Islet precursor cell (in vitro differentiated cells): ENCODE results near the gene UGT1A10.

Source experiments
- DNase-seq: peaks from one replicate; pipeline ENCODE4 v3.0.0-alpha.2; 2018

The UGT1A10 gene

DNA sequence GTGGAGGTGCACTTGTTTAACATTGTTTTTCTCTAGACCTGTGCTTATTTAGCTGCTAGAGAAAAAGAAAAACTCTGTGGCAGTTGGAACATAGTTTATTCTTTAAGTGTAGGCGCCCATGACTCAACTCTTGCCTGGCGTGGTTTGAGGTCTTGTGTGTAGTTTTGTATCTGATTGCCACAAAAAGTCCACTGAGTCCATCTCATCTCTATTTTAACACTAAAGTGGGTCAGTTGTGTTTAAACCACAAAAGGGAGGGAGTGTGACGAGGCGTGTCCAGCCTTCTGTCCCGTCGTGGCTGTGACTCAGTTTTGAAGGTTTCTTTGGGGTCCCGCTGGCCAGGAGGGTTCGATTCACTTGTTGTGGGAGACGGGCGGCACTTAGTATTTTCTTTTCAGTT is 20.2 kb downstream of the UGT1A10 start:
- DNase-seq = no peak

DNA sequence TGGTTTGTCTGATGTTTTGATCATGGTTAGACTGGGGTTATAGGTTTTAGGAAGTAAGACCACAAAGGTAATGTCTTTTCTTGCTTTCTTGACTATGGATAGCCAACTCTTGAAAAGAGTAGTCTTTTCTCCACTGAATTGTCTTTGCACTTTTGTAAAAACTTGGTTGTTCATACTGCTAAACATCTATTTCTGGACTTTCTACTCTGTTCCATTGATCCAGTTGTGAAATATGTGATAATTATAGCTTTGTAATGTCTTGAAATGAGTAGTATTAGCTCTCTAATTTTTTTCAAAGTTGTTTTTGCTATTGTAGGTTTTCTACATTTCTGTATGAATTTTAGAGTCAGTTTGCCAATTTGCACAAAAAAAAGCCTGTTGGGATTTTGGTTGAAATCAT is 22.4 kb downstream of the UGT1A10 start:
- no peak for DNase-seq

GRCh38 chr2:233663911-233664310 is 27.7 kb downstream of the UGT1A10 start:
- no peak for DNase-seq

GRCh38 chr2:233668605-233669260 is 32.5 kb downstream of the UGT1A10 start:
- no peak for DNase-seq

- DNase-seq = no peak
Observed at GRCh38 chr2:233671290-233672161, 35.3 kb downstream of the UGT1A10 start, which contains the start of gene UGT1A9. Gene UGT1A9, plus strand, starts transcription at chr2:233671898. Its CDS starts 37 bp downstream, at chr2:233671935.

- DNase-seq = no peak
Observed at GRCh38 chr2:233672886-233673285, 36.6 kb downstream of the UGT1A10 start.

GRCh38 chr2:233673896-233674295 is 37.6 kb downstream of the UGT1A10 start:
- DNase-seq = no peak

GRCh38 chr2:233674314-233674713 is 38.1 kb downstream of the UGT1A10 start:
- DNase-seq = no peak

GRCh38 chr2:233674995-233675394 is 38.7 kb downstream of the UGT1A10 start:
- no peak for DNase-seq

GRCh38 chr2:233676046-233676445 is 39.8 kb downstream of the UGT1A10 start:
- no peak for DNase-seq

DNA sequence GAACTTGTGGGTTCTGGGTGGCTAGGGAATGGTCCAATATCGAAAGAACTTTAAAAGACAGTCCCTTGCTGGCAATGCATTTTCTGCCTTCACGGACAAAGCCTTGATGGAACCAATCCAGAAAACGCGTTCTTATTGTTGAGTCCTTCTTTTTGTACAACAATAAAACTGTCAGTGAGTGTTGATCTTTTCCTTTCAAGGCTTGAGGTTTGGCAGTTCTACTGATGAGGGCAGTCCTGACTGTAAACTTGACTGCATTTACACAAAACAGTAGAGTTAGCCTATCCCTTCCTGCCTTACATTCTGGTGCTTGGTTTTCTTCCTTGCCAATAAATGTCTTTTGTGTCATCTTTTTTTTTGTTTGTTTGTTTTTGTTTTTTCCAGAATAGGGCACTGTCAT is 42.9 kb downstream of the UGT1A10 start:
- no peak for DNase-seq

DNA sequence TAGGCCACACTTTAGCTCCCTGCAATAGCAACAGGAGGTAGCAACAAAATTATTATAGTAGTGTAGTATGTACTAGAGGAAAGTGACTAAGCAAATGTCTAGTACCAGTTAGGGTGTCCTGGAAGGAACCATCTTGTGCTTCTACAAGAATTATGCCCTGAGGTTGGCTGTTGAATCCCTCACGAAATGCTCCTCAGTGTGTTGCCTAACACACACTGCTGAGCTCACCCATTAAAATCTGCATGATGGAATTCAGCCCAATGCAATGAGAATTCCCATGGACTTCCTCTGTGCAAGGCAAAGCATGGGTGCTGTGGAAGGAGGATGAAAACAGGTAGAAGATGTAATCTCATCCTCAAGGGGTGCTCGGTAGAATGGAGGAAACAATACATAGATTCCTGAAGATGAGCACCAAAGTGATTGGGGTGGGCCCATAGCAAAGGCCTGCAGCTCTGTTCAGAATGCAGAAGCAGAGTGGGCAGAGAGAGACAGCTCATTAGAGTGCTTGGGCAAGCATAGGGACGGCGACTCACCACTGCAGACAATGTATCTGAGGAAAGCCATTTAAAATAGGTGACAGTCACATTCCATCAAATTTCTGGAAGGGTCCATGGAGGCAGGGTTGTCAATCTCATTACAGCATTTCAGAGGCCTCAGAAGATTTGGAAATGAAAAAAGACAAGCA is 44.3 kb downstream of the UGT1A10 start:
- DNase-seq = no peak

DNA sequence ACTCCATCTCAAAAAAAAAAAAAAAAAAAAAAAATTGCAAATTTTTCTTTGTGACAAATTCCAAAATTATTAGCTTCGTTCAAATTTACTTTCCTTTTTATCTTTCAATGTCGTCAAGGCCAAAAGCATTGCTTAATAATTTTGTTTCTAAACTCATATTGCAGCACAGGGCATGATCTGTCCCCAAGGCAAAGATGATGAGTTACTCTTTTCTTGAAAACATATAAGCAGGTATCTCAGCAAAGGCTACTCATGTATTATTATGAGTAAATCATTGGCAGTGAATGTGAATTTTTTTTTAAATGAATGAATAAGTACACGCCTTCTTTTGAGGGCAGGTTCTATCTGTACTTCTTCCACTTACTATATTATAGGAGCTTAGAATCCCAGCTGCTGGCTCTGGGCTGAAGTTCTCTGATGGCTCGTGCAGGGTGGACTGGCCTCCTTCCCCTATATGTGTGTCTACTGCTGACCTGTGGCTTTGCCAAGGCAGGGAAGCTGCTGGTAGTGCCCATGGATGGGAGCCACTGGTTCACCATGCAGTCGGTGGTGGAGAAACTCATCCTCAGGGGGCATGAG is 45.4 kb downstream of the UGT1A10 start, which contains the start of gene UGT1A7:
Gene UGT1A7 (plus strand): TSS at position 381 of the 579 bp plus-strand sequence. CDS start 37 bp downstream, at position 418.
- DNase-seq = no peak

- no peak for DNase-seq
Observed at GRCh38 chr2:233684640-233685039, 48.4 kb downstream of the UGT1A10 start.

DNA sequence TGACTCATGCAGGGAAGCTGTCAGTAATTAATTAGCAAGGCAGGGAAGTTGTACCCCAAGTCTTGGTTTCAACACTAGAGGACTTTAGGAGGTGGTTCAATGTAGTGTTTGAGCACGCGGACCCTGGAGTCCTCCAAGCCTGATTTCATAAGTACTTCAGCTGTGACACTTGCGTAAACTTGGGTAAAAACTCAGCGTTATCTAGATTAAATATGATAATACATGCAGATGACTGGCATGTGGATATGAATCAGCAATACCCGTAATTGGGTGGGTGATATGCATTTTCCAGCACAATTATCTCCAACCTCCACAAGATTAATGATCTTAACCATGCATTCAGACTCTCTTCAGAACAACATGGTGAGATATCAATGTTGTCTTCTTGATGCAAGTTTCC is 50.7 kb downstream of the UGT1A10 start:
- no peak for DNase-seq

DNA sequence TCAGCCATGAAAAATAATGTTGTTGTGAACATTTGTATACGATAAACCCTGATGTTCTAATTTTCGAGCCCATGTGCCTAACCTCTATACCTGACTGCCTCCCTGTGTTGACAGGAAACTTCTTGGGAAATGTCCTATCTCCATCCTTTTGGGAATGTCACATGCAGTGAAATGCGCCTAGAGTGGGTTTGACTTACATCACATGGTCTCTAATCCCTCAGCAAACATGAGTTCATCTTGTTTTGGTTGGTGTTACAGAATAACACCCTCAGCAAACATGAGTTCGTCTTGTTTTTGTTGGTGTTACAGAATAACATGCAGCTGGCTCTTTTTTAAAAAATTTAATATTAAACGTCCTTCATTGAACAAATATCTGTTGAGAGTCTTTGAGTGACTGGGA is 52.1 kb downstream of the UGT1A10 start:
- DNase-seq = no peak

- no peak for DNase-seq
Observed at GRCh38 chr2:233689031-233689430, 52.8 kb downstream of the UGT1A10 start.

DNA sequence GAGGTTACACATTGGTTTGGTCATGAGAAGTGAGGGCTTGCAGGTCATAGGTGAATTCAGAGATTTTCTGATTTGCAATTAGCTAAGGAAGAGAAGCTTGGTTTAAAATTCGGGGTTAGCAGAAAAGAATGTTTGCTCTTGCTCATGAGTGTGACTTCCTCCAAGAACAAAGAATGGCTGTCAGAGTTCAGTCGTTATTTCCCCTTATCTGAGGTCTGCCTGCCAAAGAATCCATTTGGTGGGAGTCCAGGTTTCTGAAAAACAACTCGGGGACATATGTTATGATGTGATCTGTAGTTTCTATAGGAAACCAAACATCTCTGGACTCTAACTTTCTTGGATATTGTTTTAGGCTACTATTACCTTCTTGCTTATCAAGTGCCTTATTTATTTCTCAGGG is 53.3 kb downstream of the UGT1A10 start:
- DNase-seq = no peak

GRCh38 chr2:233690444-233690843 is 54.2 kb downstream of the UGT1A10 start:
- no peak for DNase-seq

- DNase-seq = no peak
Observed at GRCh38 chr2:233691443-233692433, 55.5 kb downstream of the UGT1A10 start.

- DNase-seq = no peak
Observed at GRCh38 chr2:233692648-233693047, 56.4 kb downstream of the UGT1A10 start, which contains the start of gene UGT1A6. Gene UGT1A6, plus strand, starts transcription at chr2:233692890. Its CDS starts 115 bp downstream, at chr2:233693005.

GRCh38 chr2:233693963-233694362 is 57.7 kb downstream of the UGT1A10 start:
- no peak for DNase-seq
